HCT116 (cell line): ENCODE measurements around the gene ADGRL3. TPM values are rescaled to one million over a fixed set of nuclear protein-coding genes. Genes with fewer than 3 reads are reported as not detected.

Source experiments
- ATAC-seq: fragments of 200-7000 bp; cut with Tn5 transposase; 2 replicates; pipeline ENCODE4 v1.9.1; 2020; ENCODE audit warnings: mild to moderate bottlenecking, moderate library complexity
- BruUV-seq: library from RNA; stranded (reverse); fragments of 400-500 nt; replicated peaks from 2 replicates; lab custom pipeline; 2021; lab: Mats Ljungman, UMichigan
- CTCF ChIA-PET: fragments of 300-600 bp; sonication (Branson Sonifier 250); formaldehyde crosslinking; loops from one replicate; lab custom pipeline; 2021; ENCODE audit warnings: antibody characterized with exemption; lab: Charles Lee
- POLR2A ChIA-PET: fragments of 300-600, 350-600 bp; sonication (Branson Sonifier 250); formaldehyde crosslinking; loops from one replicate; lab custom pipeline; 2021; ENCODE audit warnings: antibody characterized with exemption; lab: Charles Lee
- RAD21 ChIA-PET, 2 experiments: fragments of 300-600 bp; sonication (Branson Sonifier 250); formaldehyde crosslinking; loops; one replicate each; lab custom pipeline; 2023; ENCODE audit warnings: low total read pairs in 2 of 2; ENCODE audit not compliant: uncharacterized antibody in 2 of 2, unreplicated experiment in 2 of 2, low non-redundant PET in 1 of 2; lab: Charles Lee
- DNase-seq: peaks from one replicate; pipeline ENCODE4 v3.0.0-alpha.2; 2010; ENCODE audit warnings: low read depth, low spot score
- H2AFZ ChIP-seq: fragments of 200-600 bp; shearing (Covaris generic), sonication (generic); 2 replicates; pipeline ENCODE4 v1.6.1; 2017; ENCODE audit warnings: low read depth, mixed run types, mixed read lengths, antibody characterized with exemption, low read length; ENCODE audit not compliant: poor library complexity, severe bottlenecking
- H3K27ac ChIP-seq: 2 replicates; pipeline ENCODE4 v1.5.1; 2012; ENCODE audit warnings: low read depth, low read length
- H3K27me3 ChIP-seq: fragments of 200-600 bp; sonication (generic); 2 replicates; pipeline ENCODE4 v1.6.1; 2016; ENCODE audit warnings: mixed run types, low read length, mixed read lengths; ENCODE audit not compliant: insufficient read depth
- H3K36me3 ChIP-seq, 2 experiments: fragments of 200-500 bp in 1 of 2; fragments of 200-600 bp in 1 of 2; sonication (Bioruptor generic) in 1 of 2; sonication (generic) in 1 of 2; 2 replicates each; pipeline versions ENCODE4 v1.5.1 to v1.6.1; 2014 to 2016; ENCODE audit warnings: low read length in 2 of 2, inconsistent platforms in 1 of 2, mixed read lengths in 1 of 2, mixed run types in 1 of 2; ENCODE audit not compliant: insufficient read depth in 2 of 2, control insufficient read depth in 1 of 2
- H3K4me1 ChIP-seq, 2 experiments: fragments of 200-600 bp in 1 of 2; sonication (generic) in 1 of 2; 2 replicates each; pipeline versions ENCODE4 v1.5.1 to v1.6.1; 2012 to 2017; ENCODE audit warnings: low read length in 2 of 2, inconsistent platforms in 1 of 2, mild to moderate bottlenecking in 1 of 2, mixed read lengths in 1 of 2, mixed run types in 1 of 2, moderate library complexity in 1 of 2; ENCODE audit not compliant: insufficient read depth in 2 of 2, control insufficient read depth in 1 of 2
- H3K4me2 ChIP-seq: fragments of 200-600 bp; sonication (generic); 2 replicates; pipeline ENCODE4 v1.6.1; 2017; ENCODE audit warnings: mixed run types, low read length, mixed read lengths
- H3K4me3 ChIP-seq, 2 experiments: fragments of 200-600 bp in 1 of 2; sonication (generic) in 1 of 2; replicated peaks in 1 of 2; 2 replicates each; pipeline ENCODE4 v1.5.1; 2011 to 2016; ENCODE audit warnings: low read length in 2 of 2, control low read depth in 1 of 2, low read depth in 1 of 2, mild to moderate bottlenecking in 1 of 2, mixed read lengths in 1 of 2, mixed run types in 1 of 2
- H3K79me2 ChIP-seq: fragments of 200-600 bp; sonication (generic); 2 replicates; pipeline ENCODE4 v1.6.1; 2017; ENCODE audit warnings: mild to moderate bottlenecking, mixed run types, low read length, moderate library complexity, mixed read lengths; ENCODE audit not compliant: insufficient read depth
- H3K9ac ChIP-seq: fragments of 200-600 bp; sonication (generic); 2 replicates; pipeline ENCODE4 v1.6.1; 2016; ENCODE audit warnings: low read length, mixed read lengths
- H3K9me2 ChIP-seq: fragments of 200-600 bp; sonication (generic), shearing (Covaris generic); 2 replicates; pipeline ENCODE4 v1.6.1; 2017; ENCODE audit warnings: mixed run types, mild to moderate bottlenecking, moderate library complexity; ENCODE audit not compliant: insufficient read depth
- H3K9me3 ChIP-seq, 2 experiments: fragments of 200-500 bp in 1 of 2; fragments of 200-600 bp in 1 of 2; sonication (Bioruptor generic) in 1 of 2; sonication (generic) in 1 of 2; 2 replicates each; pipeline ENCODE4 v1.6.1; 2014 to 2017; ENCODE audit warnings: low read length in 2 of 2, mixed read lengths in 2 of 2, inconsistent platforms in 1 of 2, low read depth in 1 of 2, mild to moderate bottlenecking in 1 of 2, mixed run types in 1 of 2, moderate library complexity in 1 of 2; ENCODE audit not compliant: control insufficient read depth in 1 of 2, insufficient read depth in 1 of 2
- H4K20me1 ChIP-seq: fragments of 200-600 bp; sonication (generic), shearing (Covaris generic); 2 replicates; pipeline ENCODE4 v1.6.1; 2017; ENCODE audit warnings: mixed run types, mild to moderate bottlenecking, moderate library complexity; ENCODE audit not compliant: insufficient read depth
- EGR1 ChIP-seq: IDR thresholded peaks from 2 replicates; pipeline ENCODE4 v1.6.1; 2012; ENCODE audit warnings: low read depth
- MAX ChIP-seq: IDR thresholded peaks from 2 replicates; pipeline ENCODE4 v1.6.1; 2012
- RAD21 ChIP-seq: IDR thresholded peaks from 2 replicates; pipeline ENCODE4 v1.6.1; 2012; ENCODE audit warnings: low read depth, mild to moderate bottlenecking
- REST ChIP-seq: IDR thresholded peaks from 2 replicates; pipeline ENCODE4 v1.6.1; 2012; ENCODE audit warnings: low read depth
- SRF ChIP-seq: IDR thresholded peaks from 2 replicates; pipeline ENCODE4 v1.6.1; 2012; ENCODE audit warnings: low read depth
- YY1 ChIP-seq: IDR thresholded peaks from 2 replicates; pipeline ENCODE4 v1.6.1; 2011; ENCODE audit warnings: low read length, low read depth, moderate library complexity, mild to moderate bottlenecking; ENCODE audit not compliant: insufficient replicate concordance; ENCODE audit errors: extremely low read depth
- ZFX ChIP-seq: fragments of 450-650 bp; IDR thresholded peaks from 2 replicates; pipeline ENCODE4 v1.6.1; 2017
- intact Hi-C: fragments of 100-400 bp; cut with micrococcal nuclease; formaldehyde crosslinking; loops from 2 replicates; pipeline ENCODE4 v1.10.0; 2022
- total RNA-seq: library from RNA; stranded (reverse); gene quantifications from one replicate; pipeline ENCODE4 v1.2.1, GENCODE V29; 2021; ENCODE audit not compliant: unreplicated experiment

ADGRL3 gene
- total RNA-seq, 1 experiment from 2014 or later = not detected

- no peak for TF ChIP-seq REST
- no peak for TF ChIP-seq MAX
- no peak for TF ChIP-seq ZFX
- TF ChIP-seq EGR1 = no peak
- TF ChIP-seq SRF = no peak
- TF ChIP-seq, all 23 proteins: peak for 0
Measured at GRCh38 chr4:61514991-61515390, 314.9 kb downstream of the ADGRL3 start (continued).

- Histone ChIP-seq H3K9me2 (no peaks in the 10 kb centered on the region), H3K27me3 (no peaks in the 10 kb centered on the region), H3K79me2 (no peaks in the 10 kb centered on the region), H2AFZ (no peak overlapping the region), H3K4me2 (no peak overlapping the region), H3K9me3 (peaks cover 6 to 9% of the 10 kb centered on the region in 2 experiments; a peak in 3 of 4 replicates), H3K4me3 (no peak overlapping the region), H3K36me3 (no peaks in the 10 kb centered on the region), H4K20me1 (no peaks in the 10 kb centered on the region), H3K27ac (no peak overlapping the region), H3K4me1 (no peaks in the 10 kb centered on the region), H3K9ac (no peak overlapping the region)
- ATAC-seq = no peak
- ChIA-PET CTCF (interaction anchor here (0.6 kb wide), 1 partner anchor 748 kb away, joined by 3 read pairs; no protein-coding TSS in a partner anchor), RAD21 (no interaction called here), POLR2A (no interaction called here)
- intact Hi-C loops = no loop called here
- no peak for DNase-seq
- no TSS peak for BruUV-seq
- TF ChIP-seq YY1 (no peak), RAD21 (no peak), MAX (no peak), SRF (no peak)
Measured at GRCh38 chr4:61517144-61517543, 317.0 kb downstream of the ADGRL3 start.
